HG02623 (cell line): ENCODE data around the gene RAB25.
"Not testable (repeated sequence)": the region's sequence is repeated elsewhere in the genome, so short reads cannot be mapped to it uniquely, and the experiment has no call there.

ENCODE experiments used
- ATAC-seq: cut with Tn5 transposase; IDR thresholded peaks from one replicate; pipeline ENCODE4 v1.9.1; 2021; ENCODE audit warnings: moderate library complexity; ENCODE audit not compliant: unreplicated experiment

RAB25 gene

GRCh38 chr1:156115514-156116374 lies 54.8 kb downstream of the RAB25 start:
- no peak for ATAC-seq

GRCh38 chr1:156116731-156117130 lies 55.8 kb downstream of the RAB25 start:
- not testable (repeated sequence) for ATAC-seq

- no peak for ATAC-seq
Measured at GRCh38 chr1:156117414-156118176, 56.6 kb downstream of the RAB25 start.

DNA sequence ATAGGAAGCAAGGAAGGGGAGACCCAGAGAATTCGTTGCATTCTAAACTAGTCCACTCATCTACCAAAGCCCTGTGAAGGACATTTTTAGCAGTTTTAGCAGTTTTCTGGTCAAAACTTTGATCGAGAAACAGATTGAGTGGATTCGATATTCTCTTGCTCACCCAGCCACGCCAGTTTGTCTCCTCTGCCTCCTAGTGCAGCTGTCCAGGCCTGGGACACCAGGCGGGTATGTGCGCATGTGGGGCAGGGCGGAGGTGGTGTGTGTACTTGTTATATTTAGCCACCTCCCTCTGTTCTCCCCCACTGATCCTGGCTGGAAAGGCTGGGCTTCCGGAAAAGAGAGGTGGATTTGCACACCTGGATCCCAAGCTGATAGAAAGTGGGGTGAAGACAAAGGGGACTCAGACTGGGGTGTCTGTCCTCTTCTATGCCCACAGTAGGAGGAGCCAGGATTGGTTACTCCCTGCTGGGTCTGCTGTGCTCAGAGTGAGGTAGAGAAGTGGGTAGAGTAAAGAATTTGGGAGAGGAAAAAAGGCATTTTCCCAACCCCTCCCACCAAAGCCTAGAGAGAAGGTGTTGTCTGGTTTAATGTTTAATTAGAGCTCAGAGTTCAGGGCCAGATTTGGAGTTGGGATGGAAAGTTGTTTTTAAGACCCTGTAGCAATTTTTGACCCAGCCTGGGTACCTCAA lies 57.4 kb downstream of the RAB25 start:
- no peak for ATAC-seq

DNA sequence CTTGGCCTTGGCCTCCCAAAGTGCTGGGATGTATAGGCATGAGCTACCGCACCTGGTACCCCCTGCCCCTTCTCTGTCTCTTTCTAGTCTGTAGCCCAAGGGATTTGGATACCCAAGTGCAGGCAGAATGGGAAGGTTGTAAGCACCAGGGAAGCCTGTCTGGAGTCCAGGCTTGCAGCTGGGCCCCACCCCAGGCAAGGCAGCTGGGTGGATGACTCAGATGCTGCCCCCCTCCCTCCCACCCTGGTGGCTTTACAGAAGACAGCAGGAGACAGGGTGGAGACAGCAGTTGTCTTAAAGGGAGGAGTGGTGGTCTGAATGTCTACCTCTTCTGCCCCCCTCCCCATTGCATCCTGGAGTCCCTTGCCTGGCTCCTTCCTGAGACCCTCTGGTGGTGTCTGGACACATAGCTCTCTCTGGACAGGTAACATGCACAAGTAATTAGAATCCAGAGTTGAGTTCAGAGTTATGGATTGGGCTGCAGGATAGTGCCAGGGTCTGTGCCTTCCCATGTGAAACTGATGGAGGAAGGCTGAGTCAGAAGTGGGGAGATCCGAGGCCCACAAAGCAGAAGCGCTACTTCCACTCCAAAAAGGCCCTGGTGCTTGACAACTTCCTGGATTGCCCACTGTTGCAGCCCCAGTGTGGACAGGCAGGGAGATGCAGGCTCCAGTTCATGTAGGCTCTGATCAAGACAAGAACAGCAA lies 58.7 kb downstream of the RAB25 start:
- no peak for ATAC-seq
